Dermis blood vessel endothelial cell (primary cell): ENCODE results near the gene TYROBP. TPM values are rescaled to one million over a fixed set of nuclear protein-coding genes. Genes with fewer than 3 reads are reported as not detected.
"Not testable (repeated sequence)": the region's sequence is repeated elsewhere in the genome, so short reads cannot be mapped to it uniquely, and the experiment has no call there.

Experiments
- DNase-seq: peaks from one replicate; pipeline ENCODE4 v3.0.0; 2010
- total RNA-seq: library from RNA; depleted of rRNA; stranded (reverse); fragments of >200 nt; gene quantifications from 2 replicates; pipeline ENCODE4 v1.2.3, GENCODE V29; 2014

The TYROBP gene
- total RNA-seq, 1 donor from 2014 or later = not detected

- not testable (repeated sequence) for DNase-seq
These were observed 37.9 kb downstream of the TYROBP start for GRCh38 chr19:35870124-35870736.

- DNase-seq = peak; percentile 70
These were observed 38.6 kb downstream of the TYROBP start for GRCh38 chr19:35869327-35870123.

GRCh38 chr19:35868823-35869326 lies 39.2 kb downstream of the TYROBP start:
- no peak for DNase-seq

GRCh38 chr19:35868172-35868822 lies 39.8 kb downstream of the TYROBP start, which contains the start of gene APLP1:
Gene APLP1 (plus strand): TSS chr19:35868574. CDS start chr19:35868637, 63 bp downstream.
- DNase-seq = peak; percentile 51

- DNase-seq = no peak
These were observed 45.1 kb downstream of the TYROBP start for GRCh38 chr19:35863018-35863417.

- DNase-seq = no peak
These were observed 45.6 kb downstream of the TYROBP start for GRCh38 chr19:35862528-35862927.

GRCh38 chr19:35861640-35862160 lies 46.4 kb downstream of the TYROBP start:
- no peak for DNase-seq

GRCh38 chr19:35860818-35861639 lies 47.1 kb downstream of the TYROBP start:
- no peak for DNase-seq

- no peak for DNase-seq
These were observed 47.7 kb downstream of the TYROBP start for GRCh38 chr19:35860436-35860817.

- no peak for DNase-seq
These were observed 48.7 kb downstream of the TYROBP start for GRCh38 chr19:35859414-35859813.

GRCh38 chr19:35858311-35858710 lies 49.8 kb downstream of the TYROBP start:
- DNase-seq = no peak

GRCh38 chr19:35856546-35857149 lies 51.4 kb downstream of the TYROBP start, which contains the start of gene KIRREL2:
Gene KIRREL2 (plus strand): TSS chr19:35856911. CDS start chr19:35857120, 209 bp downstream.
- DNase-seq = no peak

Other genes with a start within 250 kb of the TYROBP start
- gene UPK1A, start 241.8 kb downstream of the TYROBP start, total RNA-seq = 0.09 TPM in 1 of 2 replicates, not detected in the other
- gene ZBTB32, start 203.7 kb downstream of the TYROBP start, total RNA-seq = not detected in 2 replicates
- gene KMT2B, start 190.3 kb downstream of the TYROBP start, total RNA-seq = 7.3 and 15.4 TPM in 2 replicates
- 1.9 and 2.2 TPM in 2 replicates for gene IGFLR1, start 165.8 kb downstream of the TYROBP start, total RNA-seq
- 2.9 and 7.8 TPM in 2 replicates for gene U2AF1L4, start 162.9 kb downstream of the TYROBP start, total RNA-seq
- gene PSENEN, start 162.6 kb downstream of the TYROBP start, total RNA-seq = 15.1 and 16.1 TPM in 2 replicates
- 4.7 and 8.2 TPM in 2 replicates for gene LIN37, start 159.7 kb downstream of the TYROBP start, total RNA-seq
- gene HSPB6, start 151.3 kb downstream of the TYROBP start, total RNA-seq = 0.17 and 1.2 TPM in 2 replicates
- 3.3 and 3.7 TPM in 2 replicates for gene PROSER3, start 150.1 kb downstream of the TYROBP start, total RNA-seq
- gene ARHGAP33, start 132.7 kb downstream of the TYROBP start, total RNA-seq = 4.7 and 4.8 TPM in 2 replicates
- gene PRODH2, start 95.5 kb downstream of the TYROBP start, total RNA-seq = not detected in 2 replicates
- gene NPHS1, start 55.8 kb downstream of the TYROBP start, total RNA-seq = not detected in 2 replicates
- not detected in 2 replicates for gene KIRREL2, start 51.4 kb downstream of the TYROBP start, total RNA-seq
- 1.9 and 2.5 TPM in 2 replicates for gene APLP1, start 39.7 kb downstream of the TYROBP start, total RNA-seq
- gene NFKBID, start 7.8 kb downstream of the TYROBP start, total RNA-seq = 2.7 and 3.2 TPM in 2 replicates
- 0.19 TPM in 1 of 2 replicates, not detected in the other for gene HCST, start 5.8 kb downstream of the TYROBP start, total RNA-seq
- 3.6 and 3.7 TPM in 2 replicates for gene LRFN3, start 28.1 kb upstream of the TYROBP start, total RNA-seq
- 10.1 and 19.6 TPM in 2 replicates for gene SDHAF1, start 86.9 kb upstream of the TYROBP start, total RNA-seq
- 0.17 TPM in 1 of 2 replicates, not detected in the other for gene SYNE4, start 100.5 kb upstream of the TYROBP start, total RNA-seq
- 12.3 and 15.3 TPM in 2 replicates for gene ALKBH6, start 105.9 kb upstream of the TYROBP start, total RNA-seq
- gene CLIP3, start 124.6 kb upstream of the TYROBP start, total RNA-seq = 6.7 and 7.8 TPM in 2 replicates
- gene THAP8, start 146.0 kb upstream of the TYROBP start, total RNA-seq = 1.6 and 2.6 TPM in 2 replicates
- gene WDR62, start 146.6 kb upstream of the TYROBP start, total RNA-seq = 2.2 and 8.0 TPM in 2 replicates
- not detected in 2 replicates for gene OVOL3, start 202.8 kb upstream of the TYROBP start, total RNA-seq
- 42.9 and 71.1 TPM in 2 replicates for gene POLR2I, start 206.6 kb upstream of the TYROBP start, total RNA-seq
- gene TBCB, start 207.2 kb upstream of the TYROBP start, total RNA-seq = 201 and 226 TPM in 2 replicates
- gene CAPNS1, start 231.8 kb upstream of the TYROBP start, total RNA-seq = 314 and 443 TPM in 2 replicates
- 7.1 and 24.0 TPM in 2 replicates for gene COX7A1, start 244.2 kb upstream of the TYROBP start, total RNA-seq